Endothelial cell of umbilical vein (primary cell): ENCODE measurements around the gene SMIM10. TPM values are rescaled to one million over a fixed set of nuclear protein-coding genes. Genes with fewer than 3 reads are reported as not detected.

Source experiments
- BruUV-seq: library from RNA; stranded (reverse); fragments of 400-500 nt; replicated peaks from 2 replicates; lab custom pipeline; 2021; lab: Mats Ljungman, UMichigan
- CTCF ChIA-PET: fragments of 300-600, 350-600 bp; sonication (Branson Sonifier 250); formaldehyde crosslinking; loops from one replicate; lab custom pipeline; 2021; ENCODE audit warnings: antibody characterized with exemption, inconsistent platforms; lab: Charles Lee
- POLR2A ChIA-PET: fragments of 300-600, 350-600 bp; sonication (Branson Sonifier 250); formaldehyde crosslinking; loops from one replicate; lab custom pipeline; 2021; ENCODE audit warnings: antibody characterized with exemption, inconsistent platforms; lab: Charles Lee
- DNase-seq: peaks from one replicate; pipeline ENCODE4 v3.0.0-alpha.2; 2011; ENCODE audit warnings: low read depth, low spot score
- FAIRE-seq: peaks from 2 replicates; lab custom pipeline; 2011; peaks lifted over from hg19 to GRCh38; lab: Jason Lieb, UNC
- H2AFZ ChIP-seq: 2 replicates; pipeline ENCODE4 v1.6.0; 2012; ENCODE audit warnings: low read depth, low read length, control low read depth, inconsistent platforms
- H3K27ac ChIP-seq: 2 replicates; pipeline ENCODE4 v1.5.1; 2011; ENCODE audit warnings: low read depth, mild to moderate bottlenecking, control low read depth, low read length, moderate library complexity; ENCODE audit not compliant: insufficient read depth
- H3K27me3 ChIP-seq, 2 experiments: 2 replicates each; pipeline versions ENCODE4 v1.6.0 to v1.6.1; 2011; ENCODE audit warnings: low read length in 2 of 2, mixed read lengths in 1 of 2; ENCODE audit not compliant: control insufficient read depth in 2 of 2, insufficient read depth in 2 of 2
- H3K36me3 ChIP-seq, 2 experiments: 2 replicates in 1 of 2; 3 replicates in 1 of 2; pipeline ENCODE4 v1.5.1; 2011; ENCODE audit warnings: low read length in 2 of 2, mild to moderate bottlenecking in 1 of 2, moderate library complexity in 1 of 2; ENCODE audit not compliant: control insufficient read depth in 2 of 2, insufficient read depth in 2 of 2; ENCODE audit errors: extremely low read depth in 1 of 2
- H3K4me1 ChIP-seq: 3 replicates; pipeline ENCODE4 v1.5.1; 2011; ENCODE audit warnings: mild to moderate bottlenecking, low read length; ENCODE audit not compliant: control insufficient read depth, insufficient read depth; ENCODE audit errors: extremely low read depth
- H3K4me2 ChIP-seq: 2 replicates; pipeline ENCODE4 v1.6.1; 2011; ENCODE audit warnings: low read length, control low read depth, mixed read lengths; ENCODE audit not compliant: insufficient read depth
- H3K4me3 ChIP-seq, 3 experiments: fragments of 200-600 bp in 1 of 3; sonication (generic), shearing (Covaris generic) in 1 of 3; replicated peaks in 1 of 3; 2 replicates each; pipeline ENCODE4 v1.5.1; 2011 to 2016; ENCODE audit warnings: control low read depth in 3 of 3, low read length in 3 of 3, mild to moderate bottlenecking in 2 of 3, inconsistent platforms in 1 of 3, low read depth in 1 of 3, moderate library complexity in 1 of 3; ENCODE audit not compliant: insufficient read depth in 1 of 3
- H3K79me2 ChIP-seq: 2 replicates; pipeline ENCODE4 v1.6.0; 2012; ENCODE audit warnings: low read length, inconsistent platforms; ENCODE audit not compliant: control insufficient read depth, insufficient read depth
- H3K9ac ChIP-seq: replicated peaks from 2 replicates; pipeline ENCODE3; 2011; ENCODE audit warnings: low read length, control low read depth; ENCODE audit not compliant: insufficient read depth; ENCODE audit errors: extremely low read depth
- H3K9me1 ChIP-seq: replicated peaks from 3 replicates; pipeline ENCODE4 v1.6.0; 2011; ENCODE audit warnings: mild to moderate bottlenecking, low read length; ENCODE audit not compliant: control insufficient read depth, insufficient read depth; ENCODE audit errors: extremely low read depth
- H3K9me3 ChIP-seq: replicated peaks from 2 replicates; pipeline ENCODE4 v1.5.1; 2012; ENCODE audit warnings: low read length, inconsistent platforms; ENCODE audit not compliant: control insufficient read depth, insufficient read depth
- H4K20me1 ChIP-seq: replicated peaks from 2 replicates; pipeline ENCODE3; 2011; ENCODE audit warnings: mild to moderate bottlenecking, low read length; ENCODE audit not compliant: control insufficient read depth, insufficient read depth; ENCODE audit errors: extremely low read depth
- EZH2 ChIP-seq: IDR thresholded peaks from 2 replicates; pipeline ENCODE4 v1.6.1; 2012; ENCODE audit warnings: borderline replicate concordance, low read depth, mild to moderate bottlenecking, moderate library complexity, low read length, inconsistent platforms; ENCODE audit not compliant: severe bottlenecking
- FOS ChIP-seq: IDR thresholded peaks from 2 replicates; pipeline ENCODE4 v1.6.1; 2011; ENCODE audit warnings: mild to moderate bottlenecking, low read length, moderate library complexity, borderline replicate concordance; ENCODE audit not compliant: insufficient read depth
- GATA2 ChIP-seq: IDR thresholded peaks from 2 replicates; pipeline ENCODE4 v1.7.0; 2011; ENCODE audit warnings: low read depth, mild to moderate bottlenecking, moderate library complexity, mixed read lengths, low read length; ENCODE audit not compliant: insufficient read length, insufficient read depth
- JUN ChIP-seq: IDR thresholded peaks from 2 replicates; pipeline ENCODE4 v1.6.1; 2011; ENCODE audit warnings: borderline replicate concordance, low read depth; ENCODE audit not compliant: insufficient read length, insufficient read depth
- MYC ChIP-seq: IDR thresholded peaks from one replicate; pipeline ENCODE4 v1.6.1; 2011; ENCODE audit warnings: mild to moderate bottlenecking, low read depth, low read length
- POLR2A ChIP-seq: IDR thresholded peaks from 2 replicates; pipeline ENCODE4 v1.6.1; 2012; ENCODE audit warnings: low read depth, mild to moderate bottlenecking, control low read depth, low read length
- POLR2AphosphoS5 ChIP-seq: IDR thresholded peaks from 2 replicates; pipeline ENCODE4 v1.6.1; 2012; ENCODE audit warnings: low read depth, mild to moderate bottlenecking, control low read depth, low read length, moderate library complexity; ENCODE audit not compliant: insufficient read depth
- dilution Hi-C: fragments of 300-500 bp; cut with MboI; formaldehyde crosslinking; loops from one replicate; pipeline ENCODE4 v1.15.0; 2019; ENCODE audit warnings: low sequenced_read_pairs; ENCODE audit not compliant: extremely low pct_ligation_motif_present
- intact Hi-C: fragments of 100-400 bp; cut with micrococcal nuclease; formaldehyde crosslinking; loops from one replicate; pipeline ENCODE4 v1.10.0; 2022
- polyA plus RNA-seq, 4 experiments: library from polyadenylated mRNA; depleted of rRNA in 3 of 4; stranded (reverse) in 3 of 4; unstranded in 1 of 4; fragments of >200 nt; gene quantifications; 2 replicates each; pipeline versions ENCODE4 v1.2.1 to v1.2.3, GENCODE V29; 2011 to 2012; ENCODE audit warnings: missing spikeins in 1 of 4
- total RNA-seq: library from RNA; stranded (reverse); gene quantifications from 2 replicates; pipeline ENCODE4 v1.2.3, GENCODE V29; 2021
- TF ChIP-seq, protein P1 (sequence below): IDR thresholded peaks from 2 replicates; pipeline ENCODE4 v1.6.1; 2011; ENCODE audit not compliant: insufficient read depth, insufficient read length
- TF ChIP-seq, protein P2 (sequence below), 2 donors: IDR thresholded peaks; 1 replicate in 1 of 2; 2 replicates in 1 of 2; pipeline ENCODE4 v1.5.1; 2011; ENCODE audit warnings: low read length in 2 of 2, mild to moderate bottlenecking in 2 of 2, moderate library complexity in 2 of 2, control low read depth in 1 of 2, inconsistent platforms in 1 of 2, low read depth in 1 of 2; ENCODE audit not compliant: insufficient read depth in 1 of 2; ENCODE audit errors: extremely low read depth in 1 of 2

The SMIM10 gene
- total and polyA plus RNA-seq, 2 donors (not counting 3 experiments of a cell fraction or from before 2014, with no cell fraction given) = 2.0 to 2.7 TPM

DNA sequence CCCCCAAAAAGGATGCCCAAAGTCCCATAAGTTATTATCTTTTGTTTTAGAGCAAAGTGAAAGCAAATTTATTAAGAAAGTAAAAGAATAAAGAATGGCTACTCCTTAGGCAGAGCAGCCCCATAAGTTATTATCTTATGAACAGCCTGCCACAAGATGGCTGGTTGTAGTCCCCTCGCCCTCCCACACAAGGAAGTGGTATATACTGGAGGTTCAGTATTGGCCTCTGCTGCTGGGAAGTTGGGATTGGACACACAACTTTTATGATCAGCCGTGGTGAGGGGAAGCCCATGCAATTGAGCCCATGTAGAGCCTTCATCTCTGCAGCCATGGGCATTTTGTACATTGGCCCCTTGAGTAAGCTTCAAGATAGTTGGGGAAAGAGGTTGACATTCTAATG is 8.0 kb upstream of the SMIM10 start:
- Histone ChIP-seq H2AFZ (no peak overlapping the region), H3K9me3 (no peaks in the 10 kb centered on the region), H3K4me1 (no peaks in the 10 kb centered on the region), H3K27ac (no peak overlapping the region), H3K4me3 (no peak overlapping the region), H3K4me2 (no peak overlapping the region), H3K79me2 (no peaks in the 10 kb centered on the region), H3K36me3 (no peaks in the 10 kb centered on the region), H3K9me1 (no peaks in the 10 kb centered on the region), H3K9ac (no peak overlapping the region), H3K27me3 (peaks cover 0 to under 1% of the 10 kb centered on the region in 2 experiments), H4K20me1 (no peaks in the 10 kb centered on the region)
- FAIRE-seq (no peak), DNase-seq (no peak)
- dilution Hi-C loops = no loop called here
- TF ChIP-seq MYC (no peak), GATA2 (no peak), FOS (no peak), JUN (no peak), POLR2AphosphoS5 (no peak), POLR2A (no peak), EZH2 (no peak)
- TF ChIP-seq, protein P1, sequence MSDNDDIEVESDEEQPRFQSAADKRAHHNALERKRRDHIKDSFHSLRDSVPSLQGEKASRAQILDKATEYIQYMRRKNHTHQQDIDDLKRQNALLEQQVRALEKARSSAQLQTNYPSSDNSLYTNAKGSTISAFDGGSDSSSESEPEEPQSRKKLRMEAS = no peak
- TF ChIP-seq, protein P2, sequence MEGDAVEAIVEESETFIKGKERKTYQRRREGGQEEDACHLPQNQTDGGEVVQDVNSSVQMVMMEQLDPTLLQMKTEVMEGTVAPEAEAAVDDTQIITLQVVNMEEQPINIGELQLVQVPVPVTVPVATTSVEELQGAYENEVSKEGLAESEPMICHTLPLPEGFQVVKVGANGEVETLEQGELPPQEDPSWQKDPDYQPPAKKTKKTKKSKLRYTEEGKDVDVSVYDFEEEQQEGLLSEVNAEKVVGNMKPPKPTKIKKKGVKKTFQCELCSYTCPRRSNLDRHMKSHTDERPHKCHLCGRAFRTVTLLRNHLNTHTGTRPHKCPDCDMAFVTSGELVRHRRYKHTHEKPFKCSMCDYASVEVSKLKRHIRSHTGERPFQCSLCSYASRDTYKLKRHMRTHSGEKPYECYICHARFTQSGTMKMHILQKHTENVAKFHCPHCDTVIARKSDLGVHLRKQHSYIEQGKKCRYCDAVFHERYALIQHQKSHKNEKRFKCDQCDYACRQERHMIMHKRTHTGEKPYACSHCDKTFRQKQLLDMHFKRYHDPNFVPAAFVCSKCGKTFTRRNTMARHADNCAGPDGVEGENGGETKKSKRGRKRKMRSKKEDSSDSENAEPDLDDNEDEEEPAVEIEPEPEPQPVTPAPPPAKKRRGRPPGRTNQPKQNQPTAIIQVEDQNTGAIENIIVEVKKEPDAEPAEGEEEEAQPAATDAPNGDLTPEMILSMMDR (IDR thresholded peaks at IDR 0.05; ENCODE audit: extremely low read depth in 1 of 2, insufficient read depth in 1 of 2, low read depth in 1 of 2, low read length in 2 of 2) = no peak
- no TSS peak for BruUV-seq
- intact Hi-C loops = no loop called here
- POLR2A ChIA-PET = no interaction called here
- CTCF ChIA-PET = no interaction called here
